Measurements from ENCODE around the gene STARD4.

DNA sequence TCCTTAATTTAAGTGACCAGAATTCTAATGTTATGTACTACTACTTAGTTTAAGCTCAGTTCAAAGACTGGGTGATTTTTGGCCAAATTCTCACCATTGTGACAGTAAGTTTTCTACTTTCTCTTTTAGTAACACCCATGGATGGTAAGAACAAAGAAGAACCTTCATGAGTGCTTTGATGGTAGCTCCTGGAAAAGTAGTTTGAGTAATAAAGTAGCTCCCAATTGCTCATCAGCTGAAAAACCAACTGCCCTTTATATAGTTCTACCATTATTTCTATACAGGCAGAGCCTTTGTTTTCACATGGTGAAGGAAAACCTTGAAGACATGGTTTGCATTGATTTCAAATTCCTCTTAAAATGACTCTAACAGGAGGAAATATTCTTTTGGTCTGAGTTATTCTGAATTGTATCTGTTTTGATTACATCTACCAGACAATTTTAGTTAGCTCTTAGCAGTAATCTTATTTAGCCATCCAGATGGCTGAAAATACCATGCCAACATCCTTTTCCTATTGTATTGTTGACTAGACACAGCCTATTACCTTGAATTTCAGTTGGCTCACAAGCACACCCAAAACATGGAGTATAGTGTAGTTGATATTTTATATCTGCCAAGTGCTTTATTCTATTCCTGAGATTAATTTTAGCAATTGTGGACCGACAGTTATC lies 23.7 kb upstream of the STARD4 start:
- TF ChIP-seq EGR1 (IDR thresholded peaks at IDR 0.05; ENCODE audit: low read depth in 2 of 2) = no peak
- TF ChIP-seq, protein P1, sequence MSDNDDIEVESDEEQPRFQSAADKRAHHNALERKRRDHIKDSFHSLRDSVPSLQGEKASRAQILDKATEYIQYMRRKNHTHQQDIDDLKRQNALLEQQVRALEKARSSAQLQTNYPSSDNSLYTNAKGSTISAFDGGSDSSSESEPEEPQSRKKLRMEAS (IDR thresholded peaks at IDR 0.05) = no peak
- TF ChIP-seq, protein P2, sequence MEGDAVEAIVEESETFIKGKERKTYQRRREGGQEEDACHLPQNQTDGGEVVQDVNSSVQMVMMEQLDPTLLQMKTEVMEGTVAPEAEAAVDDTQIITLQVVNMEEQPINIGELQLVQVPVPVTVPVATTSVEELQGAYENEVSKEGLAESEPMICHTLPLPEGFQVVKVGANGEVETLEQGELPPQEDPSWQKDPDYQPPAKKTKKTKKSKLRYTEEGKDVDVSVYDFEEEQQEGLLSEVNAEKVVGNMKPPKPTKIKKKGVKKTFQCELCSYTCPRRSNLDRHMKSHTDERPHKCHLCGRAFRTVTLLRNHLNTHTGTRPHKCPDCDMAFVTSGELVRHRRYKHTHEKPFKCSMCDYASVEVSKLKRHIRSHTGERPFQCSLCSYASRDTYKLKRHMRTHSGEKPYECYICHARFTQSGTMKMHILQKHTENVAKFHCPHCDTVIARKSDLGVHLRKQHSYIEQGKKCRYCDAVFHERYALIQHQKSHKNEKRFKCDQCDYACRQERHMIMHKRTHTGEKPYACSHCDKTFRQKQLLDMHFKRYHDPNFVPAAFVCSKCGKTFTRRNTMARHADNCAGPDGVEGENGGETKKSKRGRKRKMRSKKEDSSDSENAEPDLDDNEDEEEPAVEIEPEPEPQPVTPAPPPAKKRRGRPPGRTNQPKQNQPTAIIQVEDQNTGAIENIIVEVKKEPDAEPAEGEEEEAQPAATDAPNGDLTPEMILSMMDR (IDR thresholded peaks at IDR 0.05; ENCODE audit: low read depth, low read length, missing input control) = no peak

Data from liver (tissue), 3 donors.